ENCODE measurements around the gene C16orf74. TPM values are rescaled to one million over a fixed set of nuclear protein-coding genes. Genes with fewer than 3 reads are reported as not detected.

The C16orf74 gene
- polyA plus RNA-seq, 1 experiment, result 3.2 TPM

- CTCF ChIA-PET, result no interaction called here
- POLR2A ChIA-PET, result no interaction called here
- Histone ChIP-seq H3K27me3 (ENCODE audit: control insufficient read depth, insufficient read depth, low read length) (no peaks in the 10 kb centered on the region), H3K27ac (ENCODE audit: low read depth, low read length) (no peak overlapping the region), H3K9me3 (ENCODE audit: control insufficient read depth, insufficient read depth, low read length) (peaks cover 3% of the 10 kb centered on the region; the same call in 1 of the 2 replicates), H3K4me3 (ENCODE audit: low read depth, low read length) (no peak overlapping the region)
- no peak for TF ChIP-seq CTCF (IDR thresholded peaks at IDR 0.05; ENCODE audit: low read depth, low read length)
- no peak for DNase-seq (ENCODE audit: low read depth, low spot score)
Observed at GRCh38 chr16:85668676-85669424, 82.0 kb downstream of the C16orf74 start.

GRCh38 chr16:85667841-85668413 is 83.0 kb downstream of the C16orf74 start:
- ChIA-PET POLR2A (no interaction called here), CTCF (no interaction called here)
- Histone ChIP-seq H3K27me3 (ENCODE audit: control insufficient read depth, insufficient read depth, low read length) (no peaks in the 10 kb centered on the region), H3K4me3 (ENCODE audit: low read depth, low read length) (no peak overlapping the region), H3K27ac (ENCODE audit: low read depth, low read length) (no peak overlapping the region), H3K9me3 (ENCODE audit: control insufficient read depth, insufficient read depth, low read length) (peaks cover 3% of the 10 kb centered on the region; the same call in 1 of the 2 replicates)
- TF ChIP-seq CTCF (IDR thresholded peaks at IDR 0.05; ENCODE audit: low read depth, low read length), result no peak
- no peak for DNase-seq (ENCODE audit: low read depth, low spot score)

GRCh38 chr16:85667261-85667660 is 83.6 kb downstream of the C16orf74 start:
- peaks cover 3% of the 10 kb centered on the region; the same call in 1 of the 2 replicates for H3K9me3 ChIP-seq (ENCODE audit: control insufficient read depth, insufficient read depth, low read length)
- DNase-seq (ENCODE audit: low read depth, low spot score), result no peak
- H3K27me3 ChIP-seq (ENCODE audit: control insufficient read depth, insufficient read depth, low read length), result no peaks in the 10 kb centered on the region
- H3K4me3 ChIP-seq (ENCODE audit: low read depth, low read length), result no peak overlapping the region
- no peak for TF ChIP-seq CTCF (IDR thresholded peaks at IDR 0.05; ENCODE audit: low read depth, low read length)
- CTCF ChIA-PET, result no interaction called here
- POLR2A ChIA-PET, result no interaction called here
- H3K27ac ChIP-seq (ENCODE audit: low read depth, low read length), result no peak overlapping the region

- Histone ChIP-seq H3K27ac (ENCODE audit: low read depth, low read length) (no peak overlapping the region), H3K27me3 (ENCODE audit: control insufficient read depth, insufficient read depth, low read length) (no peaks in the 10 kb centered on the region), H3K9me3 (ENCODE audit: control insufficient read depth, insufficient read depth, low read length) (peaks cover 3% of the 10 kb centered on the region; the same call in 1 of the 2 replicates), H3K4me3 (ENCODE audit: low read depth, low read length) (no peak overlapping the region)
- CTCF ChIA-PET, result no interaction called here
- no peak for DNase-seq (ENCODE audit: low read depth, low spot score)
- POLR2A ChIA-PET, result no interaction called here
- no peak for TF ChIP-seq CTCF (IDR thresholded peaks at IDR 0.05; ENCODE audit: low read depth, low read length)
Observed at GRCh38 chr16:85665929-85666328, 85.0 kb downstream of the C16orf74 start.

- POLR2A ChIA-PET, result no interaction called here
- CTCF ChIA-PET, result no interaction called here
- no peaks in the 10 kb centered on the region for H3K27me3 ChIP-seq (ENCODE audit: control insufficient read depth, insufficient read depth, low read length)
- DNase-seq (ENCODE audit: low read depth, low spot score), result no peak
- no peak overlapping the region for H3K27ac ChIP-seq (ENCODE audit: low read depth, low read length)
- no peak for TF ChIP-seq CTCF (IDR thresholded peaks at IDR 0.05; ENCODE audit: low read depth, low read length)
- H3K9me3 ChIP-seq (ENCODE audit: control insufficient read depth, insufficient read depth, low read length), result no peaks in the 10 kb centered on the region; the same call in 1 of the 2 replicates
- H3K4me3 ChIP-seq (ENCODE audit: low read depth, low read length), result no peak overlapping the region
Observed at GRCh38 chr16:85665373-85665740, 85.5 kb downstream of the C16orf74 start.
